CD4-positive, alpha-beta T cell (primary cell): ENCODE data around the gene EP400. TPM values are rescaled to one million over a fixed set of nuclear protein-coding genes. Genes with fewer than 3 reads are reported as not detected.

Experiments
- ATAC-seq: fragments of 200-7000 bp; cut with Tn5 transposase; one replicate; pipeline ENCODE4 v1.10.0; 2022; ENCODE audit warnings: mild to moderate bottlenecking; ENCODE audit not compliant: poor library complexity
- CTCF ChIA-PET: fragments of 350-600 bp; sonication (Branson Sonifier 250); formaldehyde crosslinking; loops from one replicate; lab custom pipeline; 2021; ENCODE audit warnings: antibody characterized with exemption, inconsistent platforms; lab: Charles Lee
- POLR2A ChIA-PET: fragments of 350-600 bp; sonication (Branson Sonifier 250); formaldehyde crosslinking; loops from one replicate; lab custom pipeline; 2021; ENCODE audit warnings: antibody characterized with exemption, inconsistent platforms; lab: Charles Lee
- DNase-seq, 14 experiments: peaks; one replicate each; pipeline ENCODE4 v3.0.0-alpha.2; 2013 to 2020; ENCODE audit warnings: mixed read lengths in 2 of 14
- H3K27ac ChIP-seq, 2 donors: one replicate each; pipeline versions ENCODE4 v1.5.1 to v1.7.0; 2013; ENCODE audit warnings: low read length in 2 of 2, low read depth in 1 of 2, mild to moderate bottlenecking in 1 of 2
- H3K27me3 ChIP-seq, 2 experiments: 1 replicate in 1 of 2; 2 replicates in 1 of 2; pipeline versions ENCODE4 v1.6.1 to v1.7.0; 2013; ENCODE audit warnings: low read length in 2 of 2, control low read depth in 1 of 2, mild to moderate bottlenecking in 1 of 2, moderate library complexity in 1 of 2; ENCODE audit not compliant: insufficient read depth in 2 of 2, control insufficient read depth in 1 of 2
- H3K36me3 ChIP-seq: one replicate; pipeline ENCODE4 v1.6.1; 2013; ENCODE audit warnings: low read length, control low read depth; ENCODE audit not compliant: insufficient read depth
- H3K4me1 ChIP-seq: one replicate; pipeline ENCODE4 v1.6.1; 2013; ENCODE audit warnings: low read length, control low read depth; ENCODE audit not compliant: insufficient read depth
- H3K4me3 ChIP-seq: one replicate; pipeline ENCODE4 v1.5.1; 2013; ENCODE audit warnings: mild to moderate bottlenecking, low read length, moderate library complexity
- H3K9me3 ChIP-seq, 2 experiments: 1 replicate in 1 of 2; 2 replicates in 1 of 2; pipeline versions ENCODE4 v1.6.1 to v1.7.0; 2013; ENCODE audit warnings: low read length in 2 of 2, mild to moderate bottlenecking in 2 of 2, control low read depth in 1 of 2, moderate library complexity in 1 of 2; ENCODE audit not compliant: control insufficient read depth in 1 of 2, insufficient read depth in 1 of 2
- H3K27ac Mint-ChIP-seq: one replicate; pipeline ENCODE4 v1.8.0; 2020; ENCODE audit warnings: mixed read lengths
- H3K27me3 Mint-ChIP-seq: one replicate; pipeline ENCODE4 v1.8.0; 2021; ENCODE audit warnings: mixed read lengths
- H3K36me3 Mint-ChIP-seq: one replicate; pipeline ENCODE4 v1.8.0; 2021; ENCODE audit warnings: low read depth, mixed read lengths
- H3K4me1 Mint-ChIP-seq: one replicate; pipeline ENCODE4 v1.8.0; 2021; ENCODE audit warnings: low read depth, mixed read lengths
- H3K4me3 Mint-ChIP-seq: one replicate; pipeline ENCODE4 v1.8.0; 2020; ENCODE audit warnings: mild to moderate bottlenecking, mixed read lengths
- H3K9me3 Mint-ChIP-seq: one replicate; pipeline ENCODE4 v1.8.0; 2020; ENCODE audit warnings: mixed read lengths
- intact Hi-C, 2 experiments: fragments of 100-400 bp; cut with DNase I in 1 of 2; cut with micrococcal nuclease in 1 of 2; formaldehyde crosslinking; loops; one replicate each; pipeline versions ENCODE4 v1.15.1 to v1.9.0; 2023 to 2025; cut with DNase I, micrococcal nuclease
- total RNA-seq, 174 experiments: library from RNA in 2 of 174; stranded (reverse) in 2 of 174; gene quantifications; one replicate each; pipeline ENCODE4 v1.2.3 and lab custom pipeline; 2021 to 2026
- TF ChIP-seq, protein P1 (sequence below): fragments of 200-600 bp; IDR thresholded peaks from one replicate; pipeline ENCODE4 v1.8.0; 2022; ENCODE audit warnings: antibody characterized with exemption, mild to moderate bottlenecking

The EP400 gene
- total RNA-seq, 2 experiments from 2014 or later, result 56.4 to 56.5 TPM

DNA sequence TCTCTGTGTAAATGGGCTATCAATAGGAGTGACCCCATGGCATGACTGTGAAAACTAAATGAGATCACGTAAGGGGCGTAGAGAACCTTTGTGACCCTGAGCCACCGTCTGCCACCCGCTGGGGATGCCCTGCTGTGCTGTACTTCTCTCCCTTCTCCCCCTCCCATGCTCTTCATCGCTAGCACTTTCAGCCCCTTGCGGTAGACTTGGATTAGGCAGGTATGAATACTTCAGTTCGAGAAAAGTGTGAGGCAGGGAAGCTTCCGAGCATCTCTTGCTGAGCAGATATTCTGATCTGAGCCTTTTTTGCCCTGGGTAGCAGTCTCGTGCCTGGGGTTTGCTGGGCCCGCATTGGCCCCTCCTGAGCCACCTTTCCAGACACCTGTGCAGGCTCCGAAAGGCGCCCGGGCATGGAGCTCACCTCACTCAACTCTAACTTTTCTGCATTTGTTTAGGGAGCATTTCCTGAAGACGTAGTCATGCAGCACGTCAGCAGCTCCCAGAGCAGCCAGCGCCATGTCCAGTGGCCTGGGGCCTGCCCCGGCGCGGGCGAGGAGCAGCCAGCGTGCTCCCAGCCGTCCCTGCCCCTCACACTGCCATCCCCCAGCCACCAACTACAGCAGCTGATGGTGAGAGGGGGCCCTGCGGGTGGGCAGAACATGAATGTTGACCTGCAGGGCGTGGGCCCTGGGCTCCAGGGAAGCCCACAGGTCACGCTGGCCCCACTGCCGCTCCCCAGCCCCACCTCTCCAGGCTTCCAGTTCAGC, 154.0 kb downstream of the EP400 start:
- no peaks in the 10 kb centered on the region for H3K9me3 Mint-ChIP-seq
- H3K4me1 Mint-ChIP-seq, result no peaks in the 10 kb centered on the region
- no peak overlapping the region for H3K4me3 Mint-ChIP-seq
- H3K36me3 ChIP-seq, result peaks cover 12% of the 10 kb centered on the region
- TF ChIP-seq, protein P1, sequence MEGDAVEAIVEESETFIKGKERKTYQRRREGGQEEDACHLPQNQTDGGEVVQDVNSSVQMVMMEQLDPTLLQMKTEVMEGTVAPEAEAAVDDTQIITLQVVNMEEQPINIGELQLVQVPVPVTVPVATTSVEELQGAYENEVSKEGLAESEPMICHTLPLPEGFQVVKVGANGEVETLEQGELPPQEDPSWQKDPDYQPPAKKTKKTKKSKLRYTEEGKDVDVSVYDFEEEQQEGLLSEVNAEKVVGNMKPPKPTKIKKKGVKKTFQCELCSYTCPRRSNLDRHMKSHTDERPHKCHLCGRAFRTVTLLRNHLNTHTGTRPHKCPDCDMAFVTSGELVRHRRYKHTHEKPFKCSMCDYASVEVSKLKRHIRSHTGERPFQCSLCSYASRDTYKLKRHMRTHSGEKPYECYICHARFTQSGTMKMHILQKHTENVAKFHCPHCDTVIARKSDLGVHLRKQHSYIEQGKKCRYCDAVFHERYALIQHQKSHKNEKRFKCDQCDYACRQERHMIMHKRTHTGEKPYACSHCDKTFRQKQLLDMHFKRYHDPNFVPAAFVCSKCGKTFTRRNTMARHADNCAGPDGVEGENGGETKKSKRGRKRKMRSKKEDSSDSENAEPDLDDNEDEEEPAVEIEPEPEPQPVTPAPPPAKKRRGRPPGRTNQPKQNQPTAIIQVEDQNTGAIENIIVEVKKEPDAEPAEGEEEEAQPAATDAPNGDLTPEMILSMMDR, result no peak
- CTCF ChIA-PET, result no interaction called here
- no peak overlapping the region for H3K4me3 ChIP-seq
- H3K27me3 ChIP-seq, result no peaks in the 10 kb centered on the region
- H3K9me3 ChIP-seq, result no peaks in the 10 kb centered on the region
- H3K27me3 Mint-ChIP-seq, result no peaks in the 10 kb centered on the region
- DNase-seq (no peak), ATAC-seq (no peak)
- POLR2A ChIA-PET, result no interaction called here
- H3K36me3 Mint-ChIP-seq, result peaks cover 29% of the 10 kb centered on the region
- H3K4me1 ChIP-seq, result no peaks in the 10 kb centered on the region
- intact Hi-C loops, result no loop called here
- no peak overlapping the region for H3K27ac ChIP-seq
- no peak overlapping the region for H3K27ac Mint-ChIP-seq

DNA sequence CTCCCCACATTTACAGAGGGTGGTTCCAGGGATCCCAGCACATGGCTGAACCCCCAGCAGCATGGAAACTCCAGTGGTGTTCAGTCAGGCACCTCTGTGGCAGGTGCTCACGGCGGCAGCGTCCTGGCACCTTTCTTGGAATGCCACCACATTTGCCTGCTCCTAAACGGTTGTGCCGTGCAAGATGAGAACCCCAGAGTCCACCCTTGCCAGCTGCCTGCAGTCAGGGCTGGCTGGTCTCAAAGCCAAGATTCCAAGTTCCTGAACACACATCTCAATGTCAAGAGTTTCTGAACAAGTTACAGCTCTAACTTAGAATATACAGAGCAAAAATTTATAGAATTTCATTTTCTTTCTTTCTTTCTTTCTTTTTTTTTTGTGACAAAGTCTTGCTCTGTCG, 155.7 kb downstream of the EP400 start:
- POLR2A ChIA-PET, result no interaction called here
- Mint-ChIP-seq H3K36me3 (peaks cover 25% of the 10 kb centered on the region), H3K4me3 (no peak overlapping the region), H3K27me3 (no peaks in the 10 kb centered on the region), H3K9me3 (no peaks in the 10 kb centered on the region), H3K27ac (no peak overlapping the region), H3K4me1 (no peaks in the 10 kb centered on the region)
- H3K4me1 ChIP-seq, result no peaks in the 10 kb centered on the region
- H3K9me3 ChIP-seq, result no peaks in the 10 kb centered on the region
- CTCF ChIA-PET, result no interaction called here
- no peaks in the 10 kb centered on the region for H3K27me3 ChIP-seq
- no peak for ATAC-seq
- H3K4me3 ChIP-seq, result no peak overlapping the region
- intact Hi-C loops, result no loop called here
- no peak overlapping the region for H3K27ac ChIP-seq
- peaks cover 16% of the 10 kb centered on the region for H3K36me3 ChIP-seq
- no peak for DNase-seq
- TF ChIP-seq, protein P1, result no peak

DNA sequence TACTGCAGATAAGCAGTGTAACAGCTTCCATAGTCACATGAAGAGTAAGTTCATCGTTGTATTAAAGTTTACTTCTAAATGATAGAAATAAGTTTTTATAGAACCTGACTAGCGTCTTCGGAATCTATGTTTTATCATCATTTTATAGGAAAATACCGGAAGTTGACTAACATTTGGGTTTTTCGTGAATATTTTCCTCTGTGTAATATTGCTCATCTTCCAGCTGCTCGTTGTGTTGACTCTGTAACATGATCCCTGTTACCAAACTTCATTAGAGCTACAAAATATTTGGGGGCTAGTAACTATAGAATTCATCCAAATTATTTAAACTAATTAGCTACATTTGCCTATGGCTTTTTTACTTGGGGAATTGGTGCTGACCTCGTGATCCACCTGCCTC, 157.2 kb downstream of the EP400 start:
- Histone ChIP-seq H3K4me3 (no peak overlapping the region), H3K4me1 (no peaks in the 10 kb centered on the region), H3K36me3 (peaks cover 23% of the 10 kb centered on the region), H3K27me3 (no peaks in the 10 kb centered on the region), H3K27ac (no peak overlapping the region), H3K9me3 (no peaks in the 10 kb centered on the region)
- TF ChIP-seq, protein P1, result no peak
- Mint-ChIP-seq H3K9me3 (no peaks in the 10 kb centered on the region), H3K27me3 (no peaks in the 10 kb centered on the region), H3K4me3 (no peak overlapping the region), H3K4me1 (no peaks in the 10 kb centered on the region), H3K27ac (no peak overlapping the region), H3K36me3 (peaks cover 31% of the 10 kb centered on the region)
- intact Hi-C loops, result no loop called here
- CTCF ChIA-PET, result no interaction called here
- POLR2A ChIA-PET, result no interaction called here
- DNase-seq (no peak), ATAC-seq (no peak)
